NCI-H510A treated with DMSO at 0.1 percent for 48 hours (cell line): ENCODE measurements around the gene HYAL3.
A peak's percentile ranks its signal among the peaks of the same experiment; 100 is the strongest.
"Not testable (repeated sequence)": the region's sequence is repeated elsewhere in the genome, so short reads cannot be mapped to it uniquely, and the experiment has no call there.

Source experiments
- DNase-seq: peaks from one replicate; lab custom pipeline; 2025; lab: John Stamatoyannopoulos, UW

HYAL3 gene

GRCh38 chr3:50289130-50289529, 10.1 kb downstream of the HYAL3 start:
- no peak for DNase-seq

GRCh38 chr3:50288387-50289007, 10.7 kb downstream of the HYAL3 start:
- DNase-seq: no peak

- no peak for DNase-seq
These were observed 11.9 kb downstream of the HYAL3 start for GRCh38 chr3:50287262-50287661.

- DNase-seq: no peak
These were observed 12.6 kb downstream of the HYAL3 start for GRCh38 chr3:50286322-50287227.

- DNase-seq: not testable (repeated sequence)
These were observed 15.1 kb downstream of the HYAL3 start for GRCh38 chr3:50284121-50284520.

- DNase-seq: no peak
These were observed 19.8 kb downstream of the HYAL3 start for GRCh38 chr3:50279255-50280016.

- no peak for DNase-seq
These were observed 20.4 kb downstream of the HYAL3 start, which contains the start of gene LSMEM2 for GRCh38 chr3:50278880-50279224. Gene LSMEM2, plus strand, starts transcription at chr3:50279087. Its CDS starts 27 bp downstream, at chr3:50279114.

GRCh38 chr3:50278123-50278879, 20.9 kb downstream of the HYAL3 start:
- DNase-seq: no peak

- DNase-seq: no peak
These were observed 22.5 kb downstream of the HYAL3 start for GRCh38 chr3:50276762-50277101.

GRCh38 chr3:50275996-50276761, 23.0 kb downstream of the HYAL3 start:
- DNase-seq: peak; percentile 38

- DNase-seq: no peak
These were observed 23.8 kb downstream of the HYAL3 start for GRCh38 chr3:50275141-50275995.

- DNase-seq: peak; percentile 47
These were observed 24.7 kb downstream of the HYAL3 start for GRCh38 chr3:50274371-50275104.

GRCh38 chr3:50273689-50274065, 25.5 kb downstream of the HYAL3 start:
- DNase-seq: no peak

GRCh38 chr3:50272911-50273688, 26.1 kb downstream of the HYAL3 start:
- peak; percentile 62 for DNase-seq

- not testable (repeated sequence) for DNase-seq
These were observed 26.7 kb downstream of the HYAL3 start for GRCh38 chr3:50272538-50272910.

GRCh38 chr3:50271314-50271936, 27.8 kb downstream of the HYAL3 start:
- DNase-seq: no peak

- DNase-seq: no peak
These were observed 28.6 kb downstream of the HYAL3 start for GRCh38 chr3:50270422-50271224.
